Hematopoietic multipotent progenitor cell (in vitro differentiated cells): ENCODE measurements around the gene PREB. TPM values are rescaled to one million over a fixed set of nuclear protein-coding genes. Genes with fewer than 3 reads are reported as not detected.
"Not testable (repeated sequence)": the region's sequence is repeated elsewhere in the genome, so short reads cannot be mapped to it uniquely, and the experiment has no call there.

Experiments used
- DNase-seq, 3 donors: peaks; one replicate each; pipeline ENCODE4 v3.0.0-alpha.2; 2011 to 2015; ENCODE audit warnings: low read depth in 2 of 3, low spot score in 2 of 3
- total RNA-seq: library from RNA; depleted of rRNA; stranded (reverse); fragments of >200 nt; gene quantifications from one replicate; pipeline ENCODE4 v1.2.3, GENCODE V29; 2012

PREB gene
- total RNA-seq, 1 donor: 55.2 TPM

DNA sequence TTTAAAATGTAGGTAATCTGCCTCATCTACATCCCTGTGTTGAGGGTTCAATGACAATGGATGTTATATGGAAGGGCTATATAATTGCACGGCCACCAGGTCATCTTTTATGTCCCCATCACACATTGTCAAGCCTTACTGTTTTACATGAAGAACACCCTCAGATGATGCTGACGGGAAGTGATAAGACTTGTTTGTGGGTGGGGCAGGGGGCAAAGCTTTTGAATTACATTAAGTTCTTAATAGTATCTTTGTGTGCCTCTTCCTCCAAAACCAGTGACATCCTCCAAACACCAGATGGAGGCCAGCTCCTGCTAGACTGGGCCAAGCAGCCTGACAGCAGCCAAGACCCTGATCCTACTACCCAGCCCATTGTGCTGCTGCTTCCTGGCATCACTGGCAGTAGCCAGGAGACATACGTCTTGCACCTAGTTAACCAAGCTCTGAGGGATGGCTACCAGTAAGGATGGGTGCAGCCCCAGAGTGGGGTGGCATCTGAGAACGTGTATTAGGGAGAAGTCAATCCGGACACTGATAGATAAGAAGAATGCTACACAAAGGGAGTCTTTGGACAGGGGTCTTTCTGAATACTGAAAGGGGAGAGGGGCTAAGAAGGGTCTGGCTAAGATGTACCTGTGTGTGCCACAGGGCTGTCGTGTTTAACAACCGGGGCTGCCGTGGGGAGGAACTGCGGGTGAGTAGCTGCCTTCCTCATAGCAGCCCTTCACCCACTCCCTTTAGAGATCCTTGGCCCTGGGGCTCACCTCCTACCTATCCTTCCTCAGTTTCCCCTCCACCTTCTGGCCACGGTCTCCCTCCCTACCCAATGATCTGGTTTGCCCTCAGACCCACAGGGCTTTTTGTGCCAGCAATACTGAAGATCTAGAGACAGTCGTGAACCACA is 5.5 kb downstream of the PREB start:
- DNase-seq: no peak

DNA sequence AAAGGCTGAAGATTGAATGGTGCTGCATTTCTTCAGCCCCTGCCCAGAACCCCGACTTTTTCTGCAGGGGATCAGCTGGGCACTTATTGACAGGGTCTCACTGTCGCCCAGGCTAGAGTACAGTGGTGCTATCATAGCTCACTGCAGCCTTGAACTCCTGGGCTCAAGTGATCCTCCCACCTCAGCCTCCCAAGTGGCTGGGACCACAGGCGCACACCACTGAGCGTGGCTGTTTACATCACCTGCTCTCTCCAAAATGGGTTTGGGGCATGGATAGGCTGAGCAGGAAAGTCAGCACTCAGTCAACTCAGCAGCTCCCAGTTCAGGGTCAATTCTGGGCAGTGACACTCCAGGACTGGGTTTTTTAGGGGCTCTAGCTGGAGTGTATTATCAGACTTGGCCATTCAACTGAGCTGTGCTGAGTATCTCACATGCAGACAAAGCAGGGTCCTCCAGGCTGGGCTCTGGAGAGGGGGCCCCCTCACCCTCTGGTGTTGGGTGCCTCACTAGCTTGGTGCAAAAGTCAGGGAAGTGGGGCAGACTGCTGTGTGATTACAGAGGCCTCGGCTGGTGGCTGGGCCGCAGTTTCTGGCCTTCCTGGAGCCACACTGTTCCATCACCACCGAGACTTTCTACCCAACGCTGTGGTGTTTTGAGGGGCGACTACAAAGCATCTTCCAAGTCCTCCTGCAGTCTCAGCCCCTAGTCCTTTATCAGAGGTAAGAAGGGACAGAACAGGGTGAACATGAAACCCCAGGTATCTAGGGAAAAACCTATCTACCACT is 6.4 kb downstream of the PREB start:
- no peak for DNase-seq

DNA sequence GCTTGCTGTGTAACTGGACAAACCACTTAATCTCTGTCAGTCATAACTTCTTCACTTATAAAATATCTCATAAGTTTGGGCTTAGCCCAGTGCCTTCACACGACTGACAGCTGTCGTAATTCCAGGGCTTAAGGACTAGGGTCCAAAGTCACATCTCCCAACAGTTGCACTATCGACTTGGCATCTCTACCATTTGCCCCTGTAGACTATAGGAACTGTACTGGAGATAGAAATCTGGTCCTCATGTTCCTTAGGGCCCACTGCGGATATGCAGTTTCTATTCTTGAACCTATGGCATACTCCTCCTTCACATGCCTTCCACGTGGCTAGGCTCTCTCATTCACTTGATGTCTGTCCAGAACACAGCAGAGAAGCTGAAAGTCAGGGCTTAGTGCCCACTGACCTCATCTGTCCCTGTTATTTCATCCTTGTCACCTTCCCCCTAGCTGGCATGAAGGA is 8.2 kb downstream of the PREB start:
- DNase-seq: no peak

DNA sequence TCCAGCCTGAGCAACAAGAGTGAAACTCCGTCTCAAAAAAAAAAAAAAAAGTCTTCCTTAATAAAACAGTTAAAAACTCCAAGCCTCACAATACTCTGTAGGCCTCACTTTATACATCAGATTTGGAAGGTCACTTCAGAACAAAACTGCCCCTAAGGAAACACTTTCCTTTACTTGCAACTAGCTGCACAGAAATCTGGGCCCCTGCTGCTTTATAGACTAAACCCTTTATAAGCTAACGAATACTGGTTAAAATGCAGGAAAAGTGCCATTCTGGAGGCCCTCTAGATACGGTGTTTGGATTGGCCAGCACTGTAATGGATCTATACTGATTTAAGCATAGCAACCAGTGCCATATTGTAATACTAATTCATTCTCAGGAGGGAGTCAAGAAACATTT is 9.3 kb downstream of the PREB start:
- no peak for DNase-seq

DNA sequence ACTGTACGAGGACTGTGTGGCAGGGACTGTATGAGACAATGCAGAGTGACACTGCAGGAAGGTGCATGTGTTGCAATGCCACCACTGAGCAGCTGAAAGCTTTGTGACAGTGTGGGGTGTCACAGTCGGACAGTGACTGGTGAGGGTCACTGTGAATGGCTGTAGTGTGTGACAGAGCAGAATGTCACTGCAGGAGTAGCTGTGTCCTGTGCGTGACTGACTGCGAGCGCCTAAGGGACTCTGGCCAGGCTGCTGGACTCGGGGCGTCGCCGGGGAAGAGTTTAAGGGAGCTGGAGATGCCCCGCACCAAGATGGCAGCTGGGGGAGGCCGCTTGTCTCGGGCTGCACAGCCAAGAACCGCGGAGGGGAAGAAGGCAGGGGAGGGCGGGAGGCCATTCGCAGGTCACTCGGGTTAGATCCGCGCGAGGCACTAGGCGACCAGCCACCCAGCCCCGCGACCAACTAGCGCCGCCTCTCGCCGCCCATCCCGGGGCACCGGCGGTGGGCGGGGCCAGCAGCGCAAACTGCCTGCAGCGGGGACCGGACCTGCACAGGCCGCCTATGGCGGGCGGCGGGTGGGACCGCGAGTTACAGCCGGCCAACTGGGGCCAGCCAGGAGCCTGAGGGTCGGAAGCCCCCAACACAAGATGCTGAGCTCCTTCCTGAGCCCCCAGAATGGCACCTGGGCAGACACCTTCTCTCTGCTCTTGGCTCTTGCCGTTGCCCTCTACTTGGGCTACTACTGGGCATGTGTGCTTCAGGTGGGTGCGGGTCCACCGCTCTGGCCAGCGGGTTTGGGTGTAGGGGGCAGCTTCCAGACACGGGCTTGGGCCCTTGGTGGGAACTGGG is 10.9 kb downstream of the PREB start, which contains the start of gene ABHD1:
ABHD1 (plus strand) TSS at position 514 of the 849 bp plus-strand sequence; CDS start at position 648, 134 bp downstream.
- peak in 2 of 3 donors; percentile 62 to 65 for DNase-seq

DNA sequence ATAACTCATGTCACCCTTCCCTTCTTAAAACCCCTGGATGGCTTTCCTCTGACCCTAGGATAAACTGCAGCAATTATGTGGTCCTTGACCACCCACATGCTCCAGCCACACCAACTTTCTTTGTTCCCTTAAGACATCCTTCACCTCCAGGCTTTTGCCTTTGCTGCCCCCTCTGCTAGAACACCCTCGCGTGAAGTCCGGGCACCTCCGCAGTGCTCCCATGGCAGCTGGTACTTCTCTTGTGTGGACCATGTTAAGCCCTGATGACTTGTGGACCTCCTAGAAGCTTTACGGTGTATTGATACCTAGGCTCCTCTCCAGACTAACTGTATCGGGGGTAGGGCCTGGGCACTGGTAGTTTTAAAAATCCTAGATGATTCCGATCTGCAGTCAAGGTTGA is 11.6 kb downstream of the PREB start:
- no peak for DNase-seq

DNA sequence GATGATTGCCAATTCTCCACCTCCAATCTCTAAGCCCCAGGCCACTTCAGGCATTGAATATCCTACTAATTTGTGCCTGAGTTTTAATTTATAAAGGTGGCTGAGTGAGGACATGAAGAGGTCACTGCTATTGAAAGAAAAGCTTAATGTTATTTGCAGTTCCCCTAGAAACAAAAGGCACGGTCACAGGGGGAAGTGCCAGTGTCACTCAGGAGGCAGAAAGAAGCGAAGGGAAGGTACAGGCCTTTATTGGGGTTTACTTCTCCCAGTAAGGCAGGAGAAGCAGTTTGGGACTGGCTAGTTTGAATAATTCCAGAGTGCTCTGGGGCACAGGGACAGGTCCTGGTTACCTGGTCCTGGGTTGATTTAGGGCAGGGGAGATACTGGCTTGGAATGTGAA is 12.5 kb downstream of the PREB start:
- no peak for DNase-seq

DNA sequence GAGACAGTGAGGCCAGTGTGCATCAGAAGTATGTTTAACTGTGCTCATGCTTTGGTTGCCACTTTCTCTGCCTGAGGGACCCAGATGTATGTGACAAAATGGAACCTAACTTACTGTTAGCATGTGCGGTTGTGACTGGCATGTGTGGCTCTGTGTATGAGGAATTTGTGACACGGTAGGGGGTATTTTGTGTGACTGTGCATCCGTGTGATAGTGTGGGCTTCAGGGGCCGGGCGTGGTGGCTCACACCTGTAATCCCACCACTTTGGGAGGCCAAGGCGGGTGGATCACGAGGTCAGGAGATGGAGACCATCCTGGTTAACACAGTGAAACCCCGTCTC is 15.1 kb downstream of the PREB start:
- not testable (repeated sequence) for DNase-seq

DNA sequence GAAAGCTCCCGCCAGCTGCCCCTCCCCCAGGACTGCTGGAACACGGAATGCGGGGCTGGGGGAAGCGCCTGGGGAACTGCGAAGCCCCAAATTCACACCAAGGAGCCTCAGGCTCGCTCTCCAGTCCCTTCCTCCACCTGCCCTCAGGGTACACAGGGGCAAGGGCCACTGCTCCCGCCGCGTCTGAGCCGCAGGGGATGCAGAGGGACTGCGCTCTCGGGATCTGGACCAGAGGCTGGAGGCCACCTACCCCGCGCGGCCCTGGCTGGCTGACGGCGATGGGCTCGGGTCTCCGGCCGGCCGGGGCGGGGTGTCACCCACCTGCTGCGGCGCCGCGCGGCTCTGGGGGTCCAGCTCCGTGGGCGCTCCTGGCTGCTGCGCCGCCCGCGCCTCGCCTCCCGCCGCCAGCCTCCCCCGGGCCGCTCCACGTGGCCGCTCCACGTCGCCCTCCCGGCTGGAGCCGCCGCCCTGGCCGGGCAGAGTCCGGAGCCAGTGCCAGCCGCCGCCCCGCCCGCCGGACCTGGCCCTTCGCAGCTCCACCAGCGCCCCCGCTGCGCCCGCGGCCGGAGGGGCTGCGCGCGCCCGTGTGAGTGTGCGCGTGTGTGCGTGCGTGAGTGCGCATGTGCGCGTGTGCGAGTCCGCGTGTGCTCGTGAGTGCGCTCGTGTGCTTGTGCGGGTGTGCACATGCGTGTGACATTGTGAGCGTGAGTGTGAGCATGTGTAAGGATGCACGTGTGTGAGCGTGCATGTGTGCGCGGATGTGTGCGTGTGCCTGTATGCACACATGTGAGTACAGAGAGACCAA is 15.7 kb downstream of the PREB start, which contains the start of gene CGREF1:
CGREF1 (minus strand) TSS at position 604 of the 805 bp plus-strand sequence. CDS start 14,762 bp downstream, outside the sequence.
- DNase-seq: peak in 1 of 3 donors; percentile 27

DNA sequence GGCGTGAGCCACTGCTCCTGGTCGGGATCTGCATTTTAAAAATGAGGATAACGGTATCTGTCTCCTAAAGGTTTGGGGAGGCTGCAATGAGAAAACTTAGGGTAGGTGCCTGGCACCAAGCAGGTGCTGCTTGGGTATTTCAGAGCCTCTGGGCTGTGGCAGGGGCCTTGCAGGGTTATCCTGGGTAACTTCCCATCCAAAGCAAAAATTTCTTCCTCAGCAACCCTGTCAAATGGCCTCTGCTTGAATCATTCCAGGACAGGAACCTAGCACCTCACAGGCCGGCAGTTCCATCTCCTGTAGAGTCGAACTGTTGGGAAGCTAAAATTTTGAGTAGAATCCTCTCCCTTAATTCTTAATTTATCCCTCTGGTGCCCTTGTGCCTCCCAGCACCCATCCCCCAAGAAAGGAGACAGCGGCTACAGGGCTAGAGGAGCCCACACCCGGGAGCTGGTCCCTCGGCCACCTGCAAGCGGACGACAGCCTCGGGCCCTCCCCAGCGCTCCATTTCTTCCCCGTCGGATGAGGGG is 16.4 kb downstream of the PREB start:
- DNase-seq: no peak

DNA sequence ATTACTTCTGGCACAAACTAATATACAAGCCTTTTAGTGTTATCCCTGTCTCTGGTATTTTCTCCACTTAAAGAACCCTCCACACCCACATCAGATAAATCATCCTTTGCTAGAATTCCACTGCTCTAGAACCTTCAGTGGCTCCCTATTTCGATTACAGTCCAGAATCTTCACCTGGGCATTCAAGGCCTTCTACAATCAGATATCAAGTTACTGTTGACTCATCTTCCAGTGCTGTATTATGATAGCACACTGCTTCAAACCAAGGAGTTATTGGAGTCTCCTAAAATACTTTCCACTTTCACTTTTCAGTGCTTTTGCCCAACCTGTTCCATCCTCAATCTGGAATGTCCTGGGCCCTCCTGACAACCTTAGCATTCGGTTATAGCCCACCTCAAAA is 18.9 kb downstream of the PREB start:
- DNase-seq: no peak

DNA sequence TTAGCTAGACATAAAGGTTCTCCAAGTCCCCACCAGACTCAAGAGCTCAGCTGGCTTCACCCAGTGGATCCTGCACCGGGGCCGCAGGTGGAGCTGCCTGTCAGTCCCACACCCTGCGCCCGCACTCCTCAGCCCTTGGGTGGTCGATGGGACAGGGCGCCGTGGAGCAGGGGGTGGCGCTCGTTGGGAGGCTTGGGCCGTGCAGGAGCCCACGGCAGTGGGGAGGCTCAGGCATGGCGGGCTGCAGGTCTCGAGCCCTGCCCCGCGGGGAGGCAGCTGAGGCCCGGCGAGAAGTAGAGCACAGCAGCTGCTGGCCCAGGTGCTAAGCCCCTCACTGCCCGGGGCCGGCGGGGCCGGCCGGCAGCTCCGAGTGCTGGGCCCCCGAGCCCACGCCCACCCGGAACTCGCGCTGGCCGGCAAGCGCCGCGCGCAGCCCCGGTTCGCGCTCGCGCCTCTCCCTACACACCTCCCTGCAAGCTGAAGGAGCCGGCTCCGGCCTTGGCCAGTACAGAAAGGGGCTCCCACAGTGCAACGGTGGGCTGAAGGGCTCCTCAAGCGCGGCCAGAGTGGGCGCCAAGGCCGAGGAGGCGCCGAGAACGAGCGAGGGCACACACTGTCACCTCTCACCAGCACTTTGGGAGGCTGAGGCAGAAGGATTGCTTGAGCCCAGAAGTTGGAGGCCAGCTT is 22.9 kb downstream of the PREB start:
- DNase-seq: not testable (repeated sequence)

DNA sequence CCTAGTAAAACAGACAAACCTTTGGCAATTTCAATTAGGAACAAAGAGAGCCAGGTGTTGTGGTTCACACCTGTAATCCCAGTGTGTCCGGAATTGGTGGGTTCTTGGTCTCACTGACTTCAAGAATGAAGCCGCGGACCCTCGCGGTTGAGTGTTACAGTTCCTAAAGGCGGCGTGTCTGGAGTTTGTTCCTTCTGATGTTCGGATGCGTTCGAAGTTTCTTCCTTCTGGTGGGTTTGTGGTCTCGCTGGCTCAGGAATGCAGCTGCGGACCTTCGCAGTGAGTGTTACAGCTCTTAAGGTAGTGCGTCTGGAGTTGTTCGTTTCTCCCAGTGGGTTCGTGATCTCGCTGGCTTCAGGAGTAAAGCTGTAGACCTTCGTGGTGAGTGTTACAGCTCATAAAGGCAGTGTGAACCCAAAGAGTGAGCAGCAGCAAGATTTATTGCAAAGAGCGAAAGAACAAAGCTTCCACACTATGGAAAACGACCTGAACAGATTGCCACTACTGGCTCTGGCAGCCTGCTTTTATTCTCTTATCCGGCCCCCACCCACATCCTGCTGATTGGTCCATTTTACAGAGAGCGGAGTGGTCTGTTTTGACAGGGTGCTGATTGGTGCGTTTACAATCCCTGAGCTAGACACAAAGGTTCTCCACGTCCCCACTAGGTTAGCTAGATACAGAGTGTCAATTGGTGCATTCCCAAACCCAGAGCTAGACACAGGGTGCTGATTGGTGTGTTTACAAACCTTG is 23.7 kb downstream of the PREB start:
- not testable (repeated sequence) for DNase-seq

DNA sequence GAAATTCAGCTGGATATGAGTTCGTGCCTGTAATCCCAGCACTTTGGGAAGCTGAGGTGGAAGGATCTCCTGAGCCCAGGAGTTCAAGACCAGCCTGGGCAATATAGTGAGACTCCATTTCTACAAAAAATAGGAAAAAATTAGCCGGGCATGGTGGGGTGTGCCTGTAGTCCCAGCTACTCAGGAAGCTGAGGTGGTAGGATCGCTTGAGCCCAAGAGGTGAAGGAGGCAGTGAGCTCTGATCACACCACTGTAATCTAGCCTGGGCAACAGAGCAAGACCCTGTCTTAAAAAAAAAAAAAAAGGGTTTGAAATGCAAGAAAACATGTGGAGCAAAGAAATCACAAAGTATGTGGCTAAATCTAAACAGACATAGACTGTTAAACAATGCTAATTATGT is 25.4 kb downstream of the PREB start:
- DNase-seq: no peak

DNA sequence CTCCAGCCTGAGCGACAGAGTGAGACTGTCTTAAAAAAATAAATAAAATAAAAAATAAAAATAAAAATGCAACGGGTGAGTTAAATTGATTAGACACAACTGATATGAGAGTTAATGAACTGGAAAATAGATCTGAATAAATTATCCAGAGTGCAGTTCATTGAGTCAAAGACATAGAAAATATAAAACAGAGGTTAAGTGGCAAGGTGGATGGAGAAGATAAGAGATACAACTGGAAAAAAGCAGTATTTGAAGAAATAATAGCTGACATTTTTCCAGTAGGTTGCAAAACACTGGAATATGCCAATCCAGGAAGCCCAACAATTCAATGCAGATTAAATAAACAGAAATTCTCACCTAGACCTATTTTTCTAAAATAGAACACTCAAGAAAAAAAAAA is 26.2 kb downstream of the PREB start:
- DNase-seq: no peak

DNA sequence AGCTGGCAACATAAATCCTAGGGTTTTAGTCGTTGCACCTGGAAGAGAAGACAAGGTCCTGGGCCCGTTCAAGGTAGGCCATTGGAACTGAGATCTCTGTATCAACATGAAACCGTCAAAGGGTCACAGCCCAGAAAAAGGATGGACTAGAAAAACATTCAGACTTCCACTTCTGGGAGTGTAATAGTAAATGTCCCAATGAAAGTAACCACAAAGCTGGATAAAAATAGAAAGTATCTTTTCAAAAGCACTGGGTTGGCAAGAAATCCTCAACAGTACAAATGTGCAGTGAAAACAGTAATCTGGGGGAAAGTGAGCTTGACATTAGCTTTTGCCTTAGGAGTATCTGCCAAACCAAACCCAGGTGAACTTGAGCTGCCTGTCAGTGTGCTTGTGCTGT is 28.5 kb downstream of the PREB start:
- DNase-seq: no peak

DNA sequence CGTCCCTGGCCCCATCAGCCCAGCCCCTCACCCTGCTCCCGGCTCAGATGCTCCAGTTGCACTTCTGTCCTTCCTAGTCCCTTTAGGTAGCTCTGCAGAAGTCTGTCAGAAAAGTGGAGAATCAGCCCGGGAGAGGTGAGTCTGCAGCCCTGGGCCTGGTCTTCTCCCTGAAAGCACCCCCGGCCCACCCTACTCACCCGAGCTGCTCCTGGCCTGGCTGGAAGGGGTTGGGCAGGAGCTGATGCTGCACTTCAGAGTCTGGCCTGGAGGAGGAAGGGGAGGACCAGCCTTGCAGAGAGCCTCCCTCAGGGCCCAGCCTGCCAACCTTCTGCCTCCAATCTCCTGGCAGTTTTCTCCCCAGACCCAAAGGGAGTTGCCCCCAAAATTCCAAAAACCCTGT is 32.1 kb downstream of the PREB start:
- DNase-seq: no peak

DNA sequence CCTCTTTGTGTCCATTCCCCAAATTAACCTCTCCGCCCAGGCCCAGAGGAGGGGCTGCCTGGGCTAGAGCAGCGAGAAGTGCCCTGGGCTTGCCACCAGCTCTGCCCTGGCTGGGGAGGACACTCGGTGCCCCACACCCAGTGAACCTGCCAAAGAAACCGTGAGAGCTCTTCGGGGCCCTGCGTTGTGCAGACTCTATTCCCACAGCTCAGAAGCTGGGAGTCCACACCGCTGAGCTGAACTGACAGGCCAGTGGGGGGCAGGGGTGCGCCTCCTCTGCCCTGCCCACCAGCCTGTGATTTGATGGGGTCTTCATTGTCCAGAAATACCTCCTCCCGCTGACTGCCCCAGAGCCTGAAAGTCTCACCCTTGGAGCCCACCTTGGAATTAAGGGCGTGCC is 34.4 kb downstream of the PREB start:
- no peak for DNase-seq
